Prostate gland (tissue), 2 donors: ENCODE data around the gene WFIKKN2.

Experiments used
- CTCF ChIP-seq, 4 experiments: fragments of 200-600 bp in 2 of 4; fragments of 450-650 bp in 2 of 4; sonication (generic) in 2 of 4; IDR thresholded peaks; 1 replicate in 3 of 4; 2 replicates in 1 of 4; pipeline ENCODE4 v1.5.1; 2016 to 2019; ENCODE audit warnings: antibody characterized with exemption in 4 of 4, mild to moderate bottlenecking in 2 of 4, moderate library complexity in 2 of 4
- POLR2A ChIP-seq: fragments of 450-650 bp; IDR thresholded peaks from one replicate; pipeline ENCODE4 v1.6.1; 2016; ENCODE audit warnings: antibody characterized with exemption, mild to moderate bottlenecking

- no peak for TF ChIP-seq CTCF (IDR thresholded peaks at IDR 0.05)
- TF ChIP-seq POLR2A: no peak
Observed at GRCh38 chr17:50875074-50875473, 39.7 kb downstream of the WFIKKN2 start.
